CD14-positive monocyte (primary cell): Measurements from ENCODE around the gene LCA5L. TPM values are rescaled to one million over a fixed set of nuclear protein-coding genes. Genes with fewer than 3 reads are reported as not detected.

ENCODE experiments used
- DNase-seq, 3 donors: peaks; one replicate each; pipeline ENCODE4 v3.0.0-alpha.2; 2011 to 2022
- H2AFZ ChIP-seq: 2 replicates; pipeline ENCODE4 v1.6.0; 2012; ENCODE audit warnings: mild to moderate bottlenecking, low read depth, low read length, inconsistent platforms; ENCODE audit not compliant: insufficient read depth, poor library complexity, severe bottlenecking
- H3K27ac ChIP-seq, 2 donors: 1 replicate in 1 of 2; 2 replicates in 1 of 2; pipeline ENCODE4 v1.5.1; 2012 to 2013; ENCODE audit warnings: low read length in 2 of 2, control low read depth in 1 of 2, inconsistent platforms in 1 of 2, low read depth in 1 of 2, mild to moderate bottlenecking in 1 of 2
- H3K27me3 ChIP-seq, 2 donors: one replicate each; pipeline versions ENCODE4 v1.6.0 to v1.6.1; 2011 to 2013; ENCODE audit warnings: low read length in 2 of 2; ENCODE audit not compliant: control insufficient read depth in 2 of 2, insufficient read depth in 2 of 2
- H3K36me3 ChIP-seq, 2 donors: replicated peaks in 1 of 2; 1 replicate in 1 of 2; 2 replicates in 1 of 2; pipeline versions ENCODE4 v1.5.1 to v1.6.1; 2012 to 2013; ENCODE audit warnings: low read length in 2 of 2, control low read depth in 1 of 2, inconsistent platforms in 1 of 2, mild to moderate bottlenecking in 1 of 2; ENCODE audit not compliant: insufficient read depth in 2 of 2, control insufficient read depth in 1 of 2
- H3K4me1 ChIP-seq, 2 donors: 1 replicate in 1 of 2; 2 replicates in 1 of 2; pipeline versions ENCODE4 v1.5.1 to v1.6.1; 2012 to 2013; ENCODE audit warnings: low read length in 2 of 2, control low read depth in 1 of 2, inconsistent platforms in 1 of 2, mild to moderate bottlenecking in 1 of 2, moderate library complexity in 1 of 2; ENCODE audit not compliant: insufficient read depth in 2 of 2, control insufficient read depth in 1 of 2
- H3K4me2 ChIP-seq: replicated peaks from 2 replicates; pipeline ENCODE3; 2012; ENCODE audit warnings: low read length, moderate library complexity, mild to moderate bottlenecking; ENCODE audit not compliant: poor library complexity, severe bottlenecking; ENCODE audit errors: extremely low read depth
- H3K4me3 ChIP-seq, 3 experiments: fragments of 200-600 bp in 1 of 3; sonication (generic) in 1 of 3; replicated peaks in 1 of 3; 1 replicate in 2 of 3; 2 replicates in 1 of 3; pipeline ENCODE4 v1.5.1; 2011 to 2013; ENCODE audit warnings: low read length in 3 of 3, mild to moderate bottlenecking in 3 of 3, control low read depth in 2 of 3, low read depth in 2 of 3, inconsistent platforms in 1 of 3, moderate library complexity in 1 of 3
- H3K79me2 ChIP-seq: 2 replicates; pipeline ENCODE4 v1.6.0; 2012; ENCODE audit warnings: mild to moderate bottlenecking, control low read depth, inconsistent platforms, low read length, moderate library complexity; ENCODE audit not compliant: insufficient read depth
- H3K9ac ChIP-seq: 2 replicates; pipeline ENCODE4 v1.6.0; 2017; ENCODE audit warnings: low read length, mild to moderate bottlenecking; ENCODE audit not compliant: insufficient read depth, poor library complexity, severe bottlenecking
- H3K9me3 ChIP-seq, 2 donors: replicated peaks in 1 of 2; 1 replicate in 1 of 2; 2 replicates in 1 of 2; pipeline versions ENCODE4 v1.5.1 to v1.6.1; 2012 to 2013; ENCODE audit warnings: low read length in 2 of 2, control low read depth in 1 of 2; ENCODE audit not compliant: control insufficient read depth in 1 of 2, insufficient read depth in 1 of 2
- H4K20me1 ChIP-seq: 2 replicates; pipeline ENCODE4 v1.6.0; 2012; ENCODE audit warnings: mild to moderate bottlenecking, low read length, control low read depth, moderate library complexity; ENCODE audit not compliant: insufficient read depth
- H3K27ac Mint-ChIP-seq, 7 donors: one replicate each; pipeline ENCODE4 v1.8.0; 2020; ENCODE audit warnings: mild to moderate bottlenecking in 7 of 7, mixed read lengths in 7 of 7, moderate library complexity in 6 of 7, inconsistent platforms in 2 of 7
- H3K27me3 Mint-ChIP-seq, 3 donors: one replicate each; pipeline ENCODE4 v1.8.0; 2021 to 2022; ENCODE audit warnings: low read depth in 3 of 3, mild to moderate bottlenecking in 3 of 3, mixed read lengths in 3 of 3, moderate library complexity in 3 of 3, inconsistent platforms in 1 of 3
- H3K36me3 Mint-ChIP-seq, 2 donors: one replicate each; pipeline ENCODE4 v1.8.0; 2020; ENCODE audit warnings: mixed read lengths in 2 of 2, inconsistent platforms in 1 of 2, mild to moderate bottlenecking in 1 of 2
- H3K4me1 Mint-ChIP-seq: one replicate; pipeline ENCODE4 v1.8.0; 2020; ENCODE audit warnings: mild to moderate bottlenecking, mixed read lengths
- H3K4me3 Mint-ChIP-seq, 2 donors: one replicate each; pipeline ENCODE4 v1.8.0; 2020; ENCODE audit warnings: mild to moderate bottlenecking in 2 of 2, mixed read lengths in 2 of 2, moderate library complexity in 1 of 2
- H3K9me3 Mint-ChIP-seq, 7 donors: one replicate each; pipeline ENCODE4 v1.8.0; 2020 to 2022; ENCODE audit warnings: mixed read lengths in 7 of 7, mild to moderate bottlenecking in 6 of 7, moderate library complexity in 6 of 7, inconsistent platforms in 2 of 7
- CTCF ChIP-seq: fragments of 200-600 bp; IDR thresholded peaks from one replicate; pipeline ENCODE4 v1.8.0; 2022; ENCODE audit warnings: antibody characterized with exemption, mild to moderate bottlenecking
- WGBS: methylation state at CpG from one replicate; pipeline ENCODE4 v1.1.5; 2013; ENCODE audit warnings: missing lambda C conversion rate; ENCODE audit not compliant: insufficient coverage; 5-methylcytosine and 5-hydroxymethylcytosine counted together
- intact Hi-C, 2 donors: fragments of 100-400 bp; cut with micrococcal nuclease; formaldehyde crosslinking; loops; one replicate each; pipeline versions ENCODE4 v1.15.0 to v1.15.1; 2023
- polyA plus RNA-seq, 3 donors: library from polyadenylated mRNA; depleted of rRNA in 1 of 3; unstranded in 2 of 3; stranded (reverse) in 1 of 3; fragments of 300-500 nt in 2 of 3; fragments of >200 nt in 1 of 3; fragmentation: Illumina TruSeq in 2 of 3; gene quantifications; 1 replicate in 2 of 3; 2 replicates in 1 of 3; pipeline ENCODE4 v1.2.3, GENCODE V29; 2012 to 2021

Gene LCA5L
- polyA plus RNA-seq, 3 donors, result 0.12 TPM; not detected in 2

- Mint-ChIP-seq H3K4me1 (peaks cover 13% of the 10 kb centered on the region), H3K9me3 (peaks cover 0 to 1% (median 0%) of the 10 kb centered on the region in 7 donors), H3K36me3 (peaks cover 32 to 45% of the 10 kb centered on the region in 2 donors), H3K27ac (peak overlapping the region; percentile 20 to 89 (median 81)), H3K4me3 (peak overlapping the region; percentile 27 to 72), H3K27me3 (peaks cover 0 to 2% (median 0%) of the 10 kb centered on the region in 3 donors)
- Histone ChIP-seq H3K4me3 (peak overlapping the region in 1 of 3 experiments; percentile 2), H4K20me1 (no peaks in the 10 kb centered on the region), H3K79me2 (no peaks in the 10 kb centered on the region), H3K36me3 (peaks cover 18 to 28% of the 10 kb centered on the region in 2 donors), H3K4me2 (peak overlapping the region; percentile 32), H3K4me1 (peaks cover 7 to 15% of the 10 kb centered on the region in 2 donors), H3K9ac (peak overlapping the region; percentile 37), H3K27me3 (no peaks in the 10 kb centered on the region), H3K27ac (peak overlapping the region; percentile 1 to 76), H3K9me3 (no peaks in the 10 kb centered on the region), H2AFZ (peak overlapping the region; percentile 36)
- 28% methylated on average over 9 of the region's 11 CpGs for whole genome bisulfite sequencing
- intact Hi-C loops, result no loop called here
- TF ChIP-seq CTCF, result no peak
- DNase-seq, result peak in 2 of 3 donors; percentile 21 to 42
Measured at GRCh38 chr21:39397646-39398385, 47.8 kb downstream of the LCA5L start.

GRCh38 chr21:39392981-39393380 is 52.6 kb downstream of the LCA5L start:
- Histone ChIP-seq H3K4me1 (peaks cover 14 to 23% of the 10 kb centered on the region in 2 donors), H4K20me1 (peaks cover 5% of the 10 kb centered on the region), H3K79me2 (peaks cover 23% of the 10 kb centered on the region), H2AFZ (no peak overlapping the region), H3K27me3 (no peaks in the 10 kb centered on the region), H3K9ac (no peak overlapping the region), H3K36me3 (peaks cover 37 to 53% of the 10 kb centered on the region in 2 donors), H3K4me2 (no peak overlapping the region), H3K9me3 (no peaks in the 10 kb centered on the region), H3K4me3 (no peak overlapping the region), H3K27ac (no peak overlapping the region)
- no peak overlapping the region for H3K4me3 Mint-ChIP-seq
- H3K27ac Mint-ChIP-seq, result peak overlapping the region in 1 of 7 donors; percentile 6
- intact Hi-C loops, result no loop called here
- H3K4me1 Mint-ChIP-seq, result peaks cover 20% of the 10 kb centered on the region
- no peak for DNase-seq
- TF ChIP-seq CTCF, result no peak
- H3K9me3 Mint-ChIP-seq, result no peaks in the 10 kb centered on the region
- H3K27me3 Mint-ChIP-seq, result peaks cover 0 to 3% (median 2%) of the 10 kb centered on the region in 3 donors
- H3K36me3 Mint-ChIP-seq, result peaks cover 52 to 54% of the 10 kb centered on the region in 2 donors
- 90% methylated on average over 3 of the region's 7 CpGs for WGBS
